Heart left ventricle (tissue), 16 donors: ENCODE results near the gene STAU1. TPM values are rescaled to one million over a fixed set of nuclear protein-coding genes. Genes with fewer than 3 reads are reported as not detected.

Source experiments
- ATAC-seq, 4 donors: fragments of 200-7000 bp; cut with Tn5 transposase; one replicate each; pipeline ENCODE4 v1.9.1; 2020 to 2022; ENCODE audit warnings: moderate library complexity in 4 of 4, mild to moderate bottlenecking in 3 of 4, moderate number of reproducible peaks in 1 of 4
- DNase-seq, 5 donors: peaks; one replicate each; pipeline ENCODE4 v3.0.0-alpha.2; 2020
- H3K27ac ChIP-seq, 12 donors: fragments of 200-600 bp; sonication (generic) in 4 of 12; one replicate each; pipeline versions ENCODE4 v1.5.0 to v1.8.0; 2016 to 2022; ENCODE audit warnings: mild to moderate bottlenecking in 2 of 12
- H3K27me3 ChIP-seq, 9 donors: fragments of 200-600 bp; sonication (generic) in 2 of 9; one replicate each; pipeline versions ENCODE4 v1.5.1 to v1.8.0; 2016 to 2022; ENCODE audit warnings: mild to moderate bottlenecking in 3 of 9
- H3K36me3 ChIP-seq, 9 donors: fragments of 200-600 bp; sonication (generic) in 2 of 9; one replicate each; pipeline versions ENCODE4 v1.5.0 to v1.8.0; 2018 to 2022; ENCODE audit warnings: mild to moderate bottlenecking in 2 of 9
- H3K4me1 ChIP-seq, 12 donors: fragments of 200-600 bp; sonication (generic) in 4 of 12; one replicate each; pipeline versions ENCODE4 v1.5.0 to v1.8.0; 2016 to 2022; ENCODE audit warnings: mild to moderate bottlenecking in 3 of 12
- H3K4me3 ChIP-seq, 12 donors: fragments of 200-600 bp; sonication (generic) in 4 of 12; one replicate each; pipeline versions ENCODE4 v1.5.0 to v1.8.0; 2017 to 2022; ENCODE audit warnings: mild to moderate bottlenecking in 9 of 12, moderate library complexity in 4 of 12
- H3K9me3 ChIP-seq, 12 donors: fragments of 200-600 bp; sonication (generic) in 4 of 12; one replicate each; pipeline versions ENCODE4 v1.5.0 to v1.8.0; 2016 to 2022; ENCODE audit warnings: mild to moderate bottlenecking in 1 of 12
- POLR2A ChIP-seq, 2 donors: fragments of 450-650 bp; IDR thresholded peaks; one replicate each; pipeline ENCODE4 v1.6.1; 2017; ENCODE audit warnings: antibody characterized with exemption in 2 of 2, mild to moderate bottlenecking in 2 of 2, moderate library complexity in 2 of 2
- WGBS, 4 donors: extraction: QIAGEN DNeasy Blood & Tissue Kit in 2 of 4; methylation state at CpG; one replicate each; pipeline versions ENCODE4 v1.1.5 to v1.1.7; 2013 to 2018; 5-methylcytosine and 5-hydroxymethylcytosine counted together
- intact Hi-C, 10 donors: fragments of 100-400 bp; cut with DNase I; formaldehyde crosslinking; loops; one replicate each; pipeline versions ENCODE4 v1.11.1 to v1.14.2; 2022
- polyA plus RNA-seq, 2 donors: library from polyadenylated mRNA; stranded (reverse); fragments of 200-250 nt; gene quantifications; one replicate each; pipeline ENCODE4 v1.2.3, GENCODE V29; 2013
- total RNA-seq, 9 donors: library from RNA; depleted of rRNA in 2 of 9; stranded (reverse); fragments of >200 nt in 2 of 9; fragmentation: NEBNext Ultra II Directional in 3 of 9; extraction: Animal tissue kit (Norgen Biotek cat#: 25700) in 3 of 9; gene quantifications; one replicate each; pipeline versions ENCODE4 v1.1.0 to v1.2.4, GENCODE V29; 2016 to 2023
- TF ChIP-seq, protein P1 (sequence below), 12 donors: fragments of 200-600 bp; sonication (generic) in 4 of 12; IDR thresholded peaks; one replicate each; pipeline versions ENCODE4 v1.5.0 to v1.8.0; 2018 to 2022; ENCODE audit warnings: antibody characterized with exemption in 12 of 12, mild to moderate bottlenecking in 5 of 12
- donor health status: ischemic (EF 13 %, LVEDD 7.1; RV severe dilation, severe dysfunction).
- donor health status: healthy with polysubstance abuse.
- donor health status: DM: no; HTN: yes; CAD: no.
- donor health status: DM: no; HTN: no; CAD: no.
- donor health status: ischemic (EF 25% LVEDD 6.9; RV normal size, moderate dysfunction).
- donor health status: ischemic (EF 25% LVEDD 5.7; RV mildly dilated, moderate dysfunction).
- donor health status: healthy.
- donor health status: DM: yes; HTN: yes; CAD: no.
- donor health status: ischemic (EF 35%, LVEDD 5.7; RV mildly dilated, moderate dysfunction).
- donor health status: nonischemic (EF 11% LVEDD 7.7; RV severe dilation, severe dysfunction).
- donor health status: DM: yes; HTN: yes; CAD: no.
- donor health status: PGD.
- donor health status: ischemic (EF 29% LVEDD 5.4; RV normal size, mild dysfunction).
- donor health status: nonischemic (EF 23%, LVEDD 6.1; RV moderate dilation, normal function).

Gene STAU1
- total and polyA plus RNA-seq, 11 donors: 23.2 to 95.4 (median 70.5) TPM

DNA sequence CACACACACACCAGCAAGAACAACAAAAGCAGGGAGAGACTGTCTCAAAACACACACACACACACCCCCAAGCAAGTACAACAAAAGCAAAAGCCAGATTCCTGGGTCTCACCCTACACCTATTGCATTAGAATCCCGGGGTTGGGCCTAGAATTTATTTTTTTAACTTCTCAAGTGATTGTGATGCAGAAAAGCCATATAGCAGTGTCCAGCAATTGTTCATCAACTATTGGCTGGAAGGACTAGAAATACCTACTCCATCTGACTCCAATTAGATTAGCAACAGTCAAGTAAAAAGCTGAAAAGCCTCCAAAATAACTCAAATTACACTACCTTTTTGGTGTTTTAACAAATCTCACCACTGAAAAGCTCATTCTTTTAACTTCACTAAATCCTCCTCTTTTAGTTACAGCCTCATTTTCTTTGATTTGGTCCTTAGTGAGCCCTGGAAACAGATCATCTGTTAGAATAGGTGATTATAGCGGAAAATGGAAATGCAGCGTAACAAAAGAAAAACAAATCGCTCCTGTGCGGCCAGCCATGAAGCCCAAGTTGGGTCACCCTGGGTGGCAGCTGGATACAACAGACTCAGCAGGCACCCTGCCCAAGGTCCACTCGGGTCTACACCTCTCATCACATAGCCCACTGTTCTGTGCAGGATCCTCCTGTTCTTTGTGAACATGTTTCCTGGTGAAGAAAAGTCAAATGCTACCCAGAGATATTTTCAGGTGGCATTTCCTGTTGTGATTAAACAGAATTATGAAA lies 38.7 kb downstream of the STAU1 start:
- Histone ChIP-seq H3K27ac (no peak overlapping the region), H3K4me1 (no peaks in the 10 kb centered on the region), H3K27me3 (no peaks in the 10 kb centered on the region), H3K9me3 (no peaks in the 10 kb centered on the region), H3K36me3 (peaks cover 0 to 84% (median 63%) of the 10 kb centered on the region in 9 donors), H3K4me3 (no peak overlapping the region)
- DNase-seq (no peak), ATAC-seq (no peak)
- WGBS, 4 donors: 93 to 94% (median 93%) methylated on average over 6 of the region's 6 CpGs
- intact Hi-C loops: no loop called here
- TF ChIP-seq POLR2A (IDR thresholded peaks at IDR 0.05): no peak
- TF ChIP-seq, protein P1, sequence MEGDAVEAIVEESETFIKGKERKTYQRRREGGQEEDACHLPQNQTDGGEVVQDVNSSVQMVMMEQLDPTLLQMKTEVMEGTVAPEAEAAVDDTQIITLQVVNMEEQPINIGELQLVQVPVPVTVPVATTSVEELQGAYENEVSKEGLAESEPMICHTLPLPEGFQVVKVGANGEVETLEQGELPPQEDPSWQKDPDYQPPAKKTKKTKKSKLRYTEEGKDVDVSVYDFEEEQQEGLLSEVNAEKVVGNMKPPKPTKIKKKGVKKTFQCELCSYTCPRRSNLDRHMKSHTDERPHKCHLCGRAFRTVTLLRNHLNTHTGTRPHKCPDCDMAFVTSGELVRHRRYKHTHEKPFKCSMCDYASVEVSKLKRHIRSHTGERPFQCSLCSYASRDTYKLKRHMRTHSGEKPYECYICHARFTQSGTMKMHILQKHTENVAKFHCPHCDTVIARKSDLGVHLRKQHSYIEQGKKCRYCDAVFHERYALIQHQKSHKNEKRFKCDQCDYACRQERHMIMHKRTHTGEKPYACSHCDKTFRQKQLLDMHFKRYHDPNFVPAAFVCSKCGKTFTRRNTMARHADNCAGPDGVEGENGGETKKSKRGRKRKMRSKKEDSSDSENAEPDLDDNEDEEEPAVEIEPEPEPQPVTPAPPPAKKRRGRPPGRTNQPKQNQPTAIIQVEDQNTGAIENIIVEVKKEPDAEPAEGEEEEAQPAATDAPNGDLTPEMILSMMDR (IDR thresholded peaks at IDR 0.05): no peak

GRCh38 chr20:49148601-49149000 lies 39.5 kb downstream of the STAU1 start:
- intact Hi-C loops: no loop called here
- TF ChIP-seq POLR2A (IDR thresholded peaks at IDR 0.05): no peak
- TF ChIP-seq, protein P1 (IDR thresholded peaks at IDR 0.05): no peak
- Histone ChIP-seq H3K4me1 (no peaks in the 10 kb centered on the region), H3K36me3 (peaks cover 0 to 91% (median 72%) of the 10 kb centered on the region in 9 donors), H3K27me3 (no peaks in the 10 kb centered on the region), H3K4me3 (no peak overlapping the region), H3K27ac (no peak overlapping the region), H3K9me3 (no peaks in the 10 kb centered on the region)
- 80 to 85% (median 82%) methylated on average over 5 of the region's 5 CpGs for WGBS, 4 donors
- no peak for DNase-seq
- ATAC-seq: no peak

DNA sequence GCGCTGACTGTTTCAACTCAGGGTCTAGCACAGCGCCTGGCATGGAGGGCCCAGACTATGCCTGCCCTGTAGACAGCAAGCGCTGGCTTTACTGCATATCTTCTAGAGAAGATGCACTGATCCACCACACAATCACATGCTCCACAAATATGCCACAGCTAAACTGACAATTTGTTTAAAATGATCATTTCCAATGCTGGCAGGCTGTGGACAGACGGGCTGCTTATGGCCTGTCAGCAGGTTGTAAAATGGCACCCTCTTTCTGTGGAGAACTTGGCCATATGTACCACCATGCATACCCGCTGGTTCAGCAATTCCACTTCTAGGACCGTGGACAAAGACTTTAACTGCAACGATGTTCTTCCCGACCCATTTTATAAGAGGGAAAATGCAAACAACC lies 40.8 kb downstream of the STAU1 start:
- Histone ChIP-seq H3K27ac (no peak overlapping the region), H3K9me3 (no peaks in the 10 kb centered on the region), H3K27me3 (no peaks in the 10 kb centered on the region), H3K4me1 (no peaks in the 10 kb centered on the region), H3K4me3 (no peak overlapping the region), H3K36me3 (peaks cover 0 to 89% (median 73%) of the 10 kb centered on the region in 9 donors)
- no peak for DNase-seq
- WGBS, 4 donors: 88 to 92% (median 90%) methylated on average over 8 of the region's 8 CpGs
- ATAC-seq: no peak
- TF ChIP-seq, protein P1 (IDR thresholded peaks at IDR 0.05): no peak
- no peak for TF ChIP-seq POLR2A (IDR thresholded peaks at IDR 0.05)
- intact Hi-C loops: no loop called here

DNA sequence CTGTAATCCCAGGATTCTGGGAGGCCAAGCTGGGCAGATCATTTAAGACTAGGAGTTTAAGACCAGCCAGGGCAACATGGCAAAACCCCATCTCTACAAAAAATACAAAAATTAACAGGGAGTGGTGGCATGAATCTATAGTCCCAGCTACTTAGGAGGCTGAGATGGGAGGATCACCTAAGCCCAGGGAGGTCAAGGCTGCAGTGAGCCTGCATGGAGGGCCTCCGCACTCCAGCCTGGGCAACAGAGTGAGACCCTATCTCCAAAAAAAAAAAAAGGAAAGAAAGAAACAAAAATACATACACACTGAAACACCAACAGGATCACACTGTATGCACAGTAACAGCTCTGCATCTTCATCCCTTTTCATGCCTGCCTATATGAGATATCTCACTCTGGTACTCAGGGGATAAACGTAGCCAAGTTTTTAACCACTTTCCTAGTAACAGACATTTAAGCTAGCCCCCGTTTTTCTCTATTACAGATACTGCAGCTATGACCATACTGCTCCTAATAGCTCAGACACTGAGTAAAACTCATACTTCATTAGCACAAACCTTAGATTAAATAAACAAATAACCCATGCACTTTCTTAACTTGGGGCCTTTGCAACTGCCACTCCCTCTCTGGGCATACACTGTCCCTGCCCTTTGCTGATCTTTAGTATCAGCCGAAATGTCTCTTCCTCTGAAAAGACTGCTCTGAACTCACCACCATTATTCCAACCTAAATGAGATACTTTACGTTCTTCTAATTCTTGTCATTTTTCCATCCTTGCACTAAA lies 41.5 kb downstream of the STAU1 start:
- no peak for DNase-seq
- Histone ChIP-seq H3K27me3 (no peaks in the 10 kb centered on the region), H3K9me3 (no peaks in the 10 kb centered on the region), H3K4me3 (no peak overlapping the region), H3K4me1 (no peaks in the 10 kb centered on the region), H3K27ac (no peak overlapping the region), H3K36me3 (peaks cover 0 to 87% (median 67%) of the 10 kb centered on the region in 9 donors)
- WGBS, 4 donors: 83 to 89% (median 86%) methylated on average over 5 of the region's 5 CpGs
- no peak for ATAC-seq
- intact Hi-C loops: no loop called here
- TF ChIP-seq POLR2A (IDR thresholded peaks at IDR 0.05): no peak
- TF ChIP-seq, protein P1 (IDR thresholded peaks at IDR 0.05): no peak
